GM12891 (cell line): ENCODE results near the gene OPCML.

Experiments
- POLR2A ChIP-seq: IDR thresholded peaks from 2 replicates; pipeline ENCODE4 v1.6.1; 2011; ENCODE audit warnings: low read depth, low read length, control low read depth
- POLR2AphosphoS5 ChIP-seq: IDR thresholded peaks from 2 replicates; pipeline ENCODE4 v1.6.1; 2011; ENCODE audit warnings: low read depth, low read length, control low read depth
- POU2F2 ChIP-seq: IDR thresholded peaks from 2 replicates; pipeline ENCODE4 v1.6.1; 2011; ENCODE audit warnings: low read depth, mild to moderate bottlenecking, control low read depth, low read length, moderate library complexity
- TAF1 ChIP-seq: IDR thresholded peaks from 2 replicates; pipeline ENCODE4 v1.6.1; 2011; ENCODE audit warnings: low read depth, low read length, control low read depth

- TF ChIP-seq TAF1 (no peak), POLR2AphosphoS5 (no peak), POU2F2 (no peak), POLR2A (no peak)
These were observed 1046.2 kb downstream of the OPCML start for GRCh38 chr11:132486060-132486459.
